Suprapubic skin (tissue), 4 donors: ENCODE data around the gene SIDT1.

Experiments
- EP300 ChIP-seq: sonication (generic); formaldehyde crosslinking; IDR thresholded peaks from one replicate; pipeline ENCODE4 v1.6.1; 2017; ENCODE audit warnings: antibody characterized with exemption
- POLR2A ChIP-seq, 2 donors: fragments of 450-650 bp; IDR thresholded peaks; one replicate each; pipeline ENCODE4 v1.6.1; 2017; ENCODE audit warnings: antibody characterized with exemption in 2 of 2, mild to moderate bottlenecking in 2 of 2, moderate library complexity in 2 of 2
- POLR2AphosphoS5 ChIP-seq, 3 donors: sonication (generic); formaldehyde crosslinking; IDR thresholded peaks; one replicate each; pipeline ENCODE4 v1.6.1; 2017; ENCODE audit warnings: antibody characterized with exemption in 3 of 3
- TF ChIP-seq, protein P1 (sequence below), 2 donors: fragments of 200-600 bp in 1 of 2; fragments of 450-650 bp in 1 of 2; sonication (generic) in 1 of 2; IDR thresholded peaks; one replicate each; pipeline ENCODE4 v1.5.1; 2016 to 2019; ENCODE audit warnings: antibody characterized with exemption in 2 of 2, mild to moderate bottlenecking in 1 of 2, moderate library complexity in 1 of 2

DNA sequence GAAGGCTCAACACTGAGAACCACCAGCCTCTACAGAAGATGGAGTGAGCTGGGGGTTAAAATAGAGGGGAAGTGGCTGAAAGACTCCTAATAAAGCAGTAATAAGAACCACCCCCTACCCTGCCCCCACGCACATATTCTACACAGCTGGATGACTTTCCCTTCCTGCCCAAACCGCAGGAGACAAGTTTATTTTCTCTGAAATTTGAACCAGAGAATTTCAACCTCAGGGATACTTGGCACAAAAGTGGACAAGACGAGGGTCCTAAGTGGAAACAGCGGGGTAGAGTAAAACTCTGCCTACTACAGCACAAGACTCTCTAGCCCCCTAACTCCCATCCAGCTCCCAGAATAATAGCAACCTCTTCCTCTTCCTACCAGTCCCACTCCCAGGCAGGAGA, 135.7 kb downstream of the SIDT1 start:
- TF ChIP-seq, protein P1, sequence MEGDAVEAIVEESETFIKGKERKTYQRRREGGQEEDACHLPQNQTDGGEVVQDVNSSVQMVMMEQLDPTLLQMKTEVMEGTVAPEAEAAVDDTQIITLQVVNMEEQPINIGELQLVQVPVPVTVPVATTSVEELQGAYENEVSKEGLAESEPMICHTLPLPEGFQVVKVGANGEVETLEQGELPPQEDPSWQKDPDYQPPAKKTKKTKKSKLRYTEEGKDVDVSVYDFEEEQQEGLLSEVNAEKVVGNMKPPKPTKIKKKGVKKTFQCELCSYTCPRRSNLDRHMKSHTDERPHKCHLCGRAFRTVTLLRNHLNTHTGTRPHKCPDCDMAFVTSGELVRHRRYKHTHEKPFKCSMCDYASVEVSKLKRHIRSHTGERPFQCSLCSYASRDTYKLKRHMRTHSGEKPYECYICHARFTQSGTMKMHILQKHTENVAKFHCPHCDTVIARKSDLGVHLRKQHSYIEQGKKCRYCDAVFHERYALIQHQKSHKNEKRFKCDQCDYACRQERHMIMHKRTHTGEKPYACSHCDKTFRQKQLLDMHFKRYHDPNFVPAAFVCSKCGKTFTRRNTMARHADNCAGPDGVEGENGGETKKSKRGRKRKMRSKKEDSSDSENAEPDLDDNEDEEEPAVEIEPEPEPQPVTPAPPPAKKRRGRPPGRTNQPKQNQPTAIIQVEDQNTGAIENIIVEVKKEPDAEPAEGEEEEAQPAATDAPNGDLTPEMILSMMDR (IDR thresholded peaks at IDR 0.05) = no peak
- TF ChIP-seq POLR2A (IDR thresholded peaks at IDR 0.05) (no peak), POLR2AphosphoS5 (IDR thresholded peaks at IDR 0.05) (no peak), EP300 (no peak)
